HepG2 (cell line): Measurements from ENCODE around the gene TUBAL3. TPM values are rescaled to one million over a fixed set of nuclear protein-coding genes. Genes with fewer than 3 reads are reported as not detected.

Experiments
- CREM ChIP-seq, 2 experiments: sonication (generic) in 1 of 2; formaldehyde crosslinking in 1 of 2; IDR thresholded peaks; 2 replicates each; pipeline versions ENCODE4 v1.4.0 to v1.6.1; 2016 to 2020; ENCODE audit warnings: antibody characterized with exemption in 1 of 2, mild to moderate bottlenecking in 1 of 2, missing genetic modification reagents in 1 of 2
- ELF3 ChIP-seq: IDR thresholded peaks from 2 replicates; pipeline ENCODE4 v1.6.1; 2016; ENCODE audit warnings: missing genetic modification reagents, missing compliant biosample characterization
- FOSL1 ChIP-seq: sonication (generic); formaldehyde crosslinking; IDR thresholded peaks from 2 replicates; pipeline ENCODE4 v1.9.0; 2021; ENCODE audit warnings: missing genetic modification reagents, borderline replicate concordance
- FOXK2 ChIP-seq: fragments of 450-650 bp; IDR thresholded peaks from 2 replicates; pipeline ENCODE4 v1.6.1; 2016
- HNRNPUL1 ChIP-seq: fragments of 200-400 bp; formaldehyde crosslinking; IDR thresholded peaks from 2 replicates; pipeline ENCODE4 v1.6.1; 2017; ENCODE audit warnings: low read depth, mild to moderate bottlenecking, low read length, moderate library complexity
- HOXA3 ChIP-seq: sonication (generic); formaldehyde crosslinking; IDR thresholded peaks from 2 replicates; pipeline ENCODE4 v1.5.0; 2020; ENCODE audit warnings: missing genetic modification reagents
- STAT5B ChIP-seq: sonication (generic); formaldehyde crosslinking; IDR thresholded peaks from 2 replicates; pipeline ENCODE4 v1.4.0; 2020; ENCODE audit warnings: missing genetic modification reagents
- WIZ ChIP-seq: sonication (generic); formaldehyde crosslinking; IDR thresholded peaks from 2 replicates; pipeline ENCODE4 v1.5.1; 2020; ENCODE audit warnings: mild to moderate bottlenecking, missing genetic modification reagents
- ZNF12 ChIP-seq: sonication (generic); formaldehyde crosslinking; IDR thresholded peaks from 2 replicates; pipeline ENCODE4 v1.5.0; 2020; ENCODE audit warnings: missing genetic modification reagents
- ZNF205 ChIP-seq: IDR thresholded peaks from 2 replicates; pipeline ENCODE4 v1.6.1; 2018; ENCODE audit warnings: missing biosample characterization, missing genetic modification reagents
- ZNF317 ChIP-seq: sonication (generic); formaldehyde crosslinking; IDR thresholded peaks from 2 replicates; pipeline ENCODE4 v1.5.0; 2020; ENCODE audit warnings: mild to moderate bottlenecking, missing genetic modification reagents
- ZNF614 ChIP-seq: IDR thresholded peaks from 2 replicates; pipeline ENCODE4 v1.6.1; 2018; ENCODE audit warnings: missing biosample characterization, missing genetic modification reagents, inconsistent platforms, borderline replicate concordance
- polyA plus RNA-seq, 8 experiments: library from polyadenylated mRNA; depleted of rRNA in 3 of 8; stranded (reverse) in 7 of 8; unstranded in 1 of 8; fragments of >200 nt; fragmentation: Illumina TruSeq in 4 of 8; extraction: Trizol in 4 of 8; gene quantifications; 2 replicates each; pipeline versions ENCODE4 v1.2.1 to v1.2.3, GENCODE V29; 2011 to 2016; ENCODE audit warnings: low read depth in 4 of 8, missing spikeins in 1 of 8, mixed read lengths in 1 of 8; ENCODE audit not compliant: insufficient read depth in 1 of 8
- total RNA-seq, 5 experiments: library from RNA; depleted of rRNA; stranded (reverse); fragments of >200 nt; fragmentation: Illumina TruSeq; extraction: Trizol; gene quantifications; 2 replicates each; pipeline ENCODE4 v1.2.3, GENCODE V29; 2016; ENCODE audit warnings: low read depth in 1 of 5
- TF ChIP-seq, protein P1 (sequence below): sonication (generic); formaldehyde crosslinking; IDR thresholded peaks from 2 replicates; pipeline ENCODE4 v1.4.0; 2020; ENCODE audit warnings: low read depth, missing genetic modification reagents
- TF ChIP-seq, protein P2 (sequence below): sonication (generic); formaldehyde crosslinking; IDR thresholded peaks from 2 replicates; pipeline ENCODE4 v1.8.1; 2023; ENCODE audit warnings: mild to moderate bottlenecking, missing genetic modification reagents, borderline replicate concordance
- TF ChIP-seq, protein P3 (sequence below): sonication (generic); formaldehyde crosslinking; IDR thresholded peaks from 2 replicates; pipeline ENCODE4 v1.9.0; 2021; ENCODE audit warnings: missing genetic modification reagents, mild to moderate bottlenecking, borderline replicate concordance
- TF ChIP-seq, protein P4 (sequence below): sonication (generic); formaldehyde crosslinking; IDR thresholded peaks from 2 replicates; pipeline ENCODE4 v1.4.0; 2020; ENCODE audit warnings: missing genetic modification reagents
- TF ChIP-seq, protein P5 (sequence below): sonication (generic); formaldehyde crosslinking; IDR thresholded peaks from 2 replicates; pipeline ENCODE4 v1.5.1; 2020; ENCODE audit warnings: missing genetic modification reagents, mild to moderate bottlenecking, borderline replicate concordance
- TF ChIP-seq, protein P6 (sequence below): sonication (generic); formaldehyde crosslinking; IDR thresholded peaks from 2 replicates; pipeline ENCODE4 v1.4.0; 2020; ENCODE audit warnings: missing genetic modification reagents, borderline replicate concordance

Gene TUBAL3
- total and polyA plus RNA-seq, 2 of the 13 experiments (the other 11 are each of a cell fraction or from before 2014, with no cell fraction given): 0.07 to 0.26 TPM

DNA sequence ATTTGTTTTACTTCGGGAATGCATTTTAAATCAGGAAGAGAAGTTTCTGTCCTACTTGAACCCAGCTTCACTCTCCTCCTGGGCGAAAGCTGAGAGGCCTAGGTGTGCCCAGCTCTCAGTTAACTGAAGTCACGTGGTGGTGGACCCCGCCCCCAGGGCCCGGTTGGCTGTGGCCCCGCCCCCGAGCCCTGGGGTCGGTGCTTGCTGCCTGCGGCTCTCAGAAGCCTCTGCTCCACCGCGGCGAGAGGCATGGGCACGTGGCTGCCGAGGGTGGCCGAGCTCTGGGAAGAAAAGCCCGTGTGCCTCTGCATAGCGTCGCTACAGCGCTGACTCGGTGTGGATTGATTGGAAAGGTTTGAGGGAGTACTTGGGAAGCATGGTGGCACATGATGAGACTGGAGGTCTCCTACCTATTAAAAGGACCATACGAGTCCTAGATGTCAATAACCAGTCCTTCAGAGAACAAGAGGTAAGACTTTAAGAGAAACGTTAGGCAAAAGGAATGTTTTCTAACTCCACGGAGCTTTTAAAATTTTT, 41.8 kb upstream of the TUBAL3 start (continued):
- TF ChIP-seq, protein P1, sequence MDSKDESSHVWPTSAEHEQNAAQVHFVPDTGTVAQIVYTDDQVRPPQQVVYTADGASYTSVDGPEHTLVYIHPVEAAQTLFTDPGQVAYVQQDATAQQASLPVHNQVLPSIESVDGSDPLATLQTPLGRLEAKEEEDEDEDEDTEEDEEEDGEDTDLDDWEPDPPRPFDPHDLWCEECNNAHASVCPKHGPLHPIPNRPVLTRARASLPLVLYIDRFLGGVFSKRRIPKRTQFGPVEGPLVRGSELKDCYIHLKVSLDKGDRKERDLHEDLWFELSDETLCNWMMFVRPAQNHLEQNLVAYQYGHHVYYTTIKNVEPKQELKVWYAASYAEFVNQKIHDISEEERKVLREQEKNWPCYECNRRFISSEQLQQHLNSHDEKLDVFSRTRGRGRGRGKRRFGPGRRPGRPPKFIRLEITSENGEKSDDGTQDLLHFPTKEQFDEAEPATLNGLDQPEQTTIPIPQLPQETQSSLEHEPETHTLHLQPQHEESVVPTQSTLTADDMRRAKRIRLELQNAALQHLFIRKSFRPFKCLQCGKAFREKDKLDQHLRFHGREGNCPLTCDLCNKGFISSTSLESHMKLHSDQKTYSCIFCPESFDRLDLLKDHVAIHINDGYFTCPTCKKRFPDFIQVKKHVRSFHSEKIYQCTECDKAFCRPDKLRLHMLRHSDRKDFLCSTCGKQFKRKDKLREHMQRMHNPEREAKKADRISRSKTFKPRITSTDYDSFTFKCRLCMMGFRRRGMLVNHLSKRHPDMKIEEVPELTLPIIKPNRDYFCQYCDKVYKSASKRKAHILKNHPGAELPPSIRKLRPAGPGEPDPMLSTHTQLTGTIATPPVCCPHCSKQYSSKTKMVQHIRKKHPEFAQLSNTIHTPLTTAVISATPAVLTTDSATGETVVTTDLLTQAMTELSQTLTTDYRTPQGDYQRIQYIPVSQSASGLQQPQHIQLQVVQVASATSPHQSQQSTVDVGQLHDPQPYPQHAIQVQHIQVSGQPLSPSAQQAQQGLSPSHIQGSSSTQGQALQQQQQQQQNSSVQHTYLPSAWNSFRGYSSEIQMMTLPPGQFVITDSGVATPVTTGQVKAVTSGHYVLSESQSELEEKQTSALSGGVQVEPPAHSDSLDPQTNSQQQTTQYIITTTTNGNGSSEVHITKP (CRISPR knock-in tag): peak; percentile 74; the same call in 1 of the 2 replicates
- TF ChIP-seq ELF3 (CRISPR knock-in tag) (peak; percentile 89), WIZ (CRISPR knock-in tag) (no peak), ZNF12 (CRISPR knock-in tag) (peak; percentile 80), ZNF614 (peak; percentile 61; the same call in 1 of the 2 replicates), CREM (IDR thresholded peaks at IDR 0.05) (no peak), CREM (CRISPR knock-in tag; IDR thresholded peaks at IDR 0.05) (no peak), FOXK2 (no peak), FOSL1 (CRISPR knock-in tag) (no peak), ZNF317 (0 out of 2 replicates have a peak, but pooled peaks have one; percentile 70), STAT5B (CRISPR knock-in tag) (0 out of 2 replicates have a peak, but pooled peaks have one; percentile 62), HOXA3 (peak; percentile 77; the same call in 1 of the 2 replicates), HNRNPUL1 (no peak), ZNF205 (CRISPR knock-in tag) (peak; percentile 85)
- TF ChIP-seq, protein P2, sequence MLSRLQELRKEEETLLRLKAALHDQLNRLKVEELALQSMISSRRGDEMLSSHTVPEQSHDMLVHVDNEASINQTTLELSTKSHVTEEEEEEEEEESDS (CRISPR knock-in tag): no peak
- TF ChIP-seq, protein P3, sequence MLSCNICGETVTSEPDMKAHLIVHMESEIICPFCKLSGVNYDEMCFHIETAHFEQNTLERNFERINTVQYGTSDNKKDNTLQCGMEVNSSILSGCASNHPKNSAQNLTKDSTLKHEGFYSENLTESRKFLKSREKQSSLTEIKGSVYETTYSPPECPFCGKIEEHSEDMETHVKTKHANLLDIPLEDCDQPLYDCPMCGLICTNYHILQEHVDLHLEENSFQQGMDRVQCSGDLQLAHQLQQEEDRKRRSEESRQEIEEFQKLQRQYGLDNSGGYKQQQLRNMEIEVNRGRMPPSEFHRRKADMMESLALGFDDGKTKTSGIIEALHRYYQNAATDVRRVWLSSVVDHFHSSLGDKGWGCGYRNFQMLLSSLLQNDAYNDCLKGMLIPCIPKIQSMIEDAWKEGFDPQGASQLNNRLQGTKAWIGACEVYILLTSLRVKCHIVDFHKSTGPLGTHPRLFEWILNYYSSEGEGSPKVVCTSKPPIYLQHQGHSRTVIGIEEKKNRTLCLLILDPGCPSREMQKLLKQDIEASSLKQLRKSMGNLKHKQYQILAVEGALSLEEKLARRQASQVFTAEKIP: no peak
- TF ChIP-seq, protein P4, sequence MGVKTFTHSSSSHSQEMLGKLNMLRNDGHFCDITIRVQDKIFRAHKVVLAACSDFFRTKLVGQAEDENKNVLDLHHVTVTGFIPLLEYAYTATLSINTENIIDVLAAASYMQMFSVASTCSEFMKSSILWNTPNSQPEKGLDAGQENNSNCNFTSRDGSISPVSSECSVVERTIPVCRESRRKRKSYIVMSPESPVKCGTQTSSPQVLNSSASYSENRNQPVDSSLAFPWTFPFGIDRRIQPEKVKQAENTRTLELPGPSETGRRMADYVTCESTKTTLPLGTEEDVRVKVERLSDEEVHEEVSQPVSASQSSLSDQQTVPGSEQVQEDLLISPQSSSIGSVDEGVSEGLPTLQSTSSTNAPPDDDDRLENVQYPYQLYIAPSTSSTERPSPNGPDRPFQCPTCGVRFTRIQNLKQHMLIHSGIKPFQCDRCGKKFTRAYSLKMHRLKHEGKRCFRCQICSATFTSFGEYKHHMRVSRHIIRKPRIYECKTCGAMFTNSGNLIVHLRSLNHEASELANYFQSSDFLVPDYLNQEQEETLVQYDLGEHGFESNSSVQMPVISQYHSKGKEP (CRISPR knock-in tag): peak; percentile 62; the same call in 1 of the 2 replicates
- TF ChIP-seq, protein P5, sequence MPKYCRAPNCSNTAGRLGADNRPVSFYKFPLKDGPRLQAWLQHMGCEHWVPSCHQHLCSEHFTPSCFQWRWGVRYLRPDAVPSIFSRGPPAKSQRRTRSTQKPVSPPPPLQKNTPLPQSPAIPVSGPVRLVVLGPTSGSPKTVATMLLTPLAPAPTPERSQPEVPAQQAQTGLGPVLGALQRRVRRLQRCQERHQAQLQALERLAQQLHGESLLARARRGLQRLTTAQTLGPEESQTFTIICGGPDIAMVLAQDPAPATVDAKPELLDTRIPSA: no peak
- TF ChIP-seq, protein P6, sequence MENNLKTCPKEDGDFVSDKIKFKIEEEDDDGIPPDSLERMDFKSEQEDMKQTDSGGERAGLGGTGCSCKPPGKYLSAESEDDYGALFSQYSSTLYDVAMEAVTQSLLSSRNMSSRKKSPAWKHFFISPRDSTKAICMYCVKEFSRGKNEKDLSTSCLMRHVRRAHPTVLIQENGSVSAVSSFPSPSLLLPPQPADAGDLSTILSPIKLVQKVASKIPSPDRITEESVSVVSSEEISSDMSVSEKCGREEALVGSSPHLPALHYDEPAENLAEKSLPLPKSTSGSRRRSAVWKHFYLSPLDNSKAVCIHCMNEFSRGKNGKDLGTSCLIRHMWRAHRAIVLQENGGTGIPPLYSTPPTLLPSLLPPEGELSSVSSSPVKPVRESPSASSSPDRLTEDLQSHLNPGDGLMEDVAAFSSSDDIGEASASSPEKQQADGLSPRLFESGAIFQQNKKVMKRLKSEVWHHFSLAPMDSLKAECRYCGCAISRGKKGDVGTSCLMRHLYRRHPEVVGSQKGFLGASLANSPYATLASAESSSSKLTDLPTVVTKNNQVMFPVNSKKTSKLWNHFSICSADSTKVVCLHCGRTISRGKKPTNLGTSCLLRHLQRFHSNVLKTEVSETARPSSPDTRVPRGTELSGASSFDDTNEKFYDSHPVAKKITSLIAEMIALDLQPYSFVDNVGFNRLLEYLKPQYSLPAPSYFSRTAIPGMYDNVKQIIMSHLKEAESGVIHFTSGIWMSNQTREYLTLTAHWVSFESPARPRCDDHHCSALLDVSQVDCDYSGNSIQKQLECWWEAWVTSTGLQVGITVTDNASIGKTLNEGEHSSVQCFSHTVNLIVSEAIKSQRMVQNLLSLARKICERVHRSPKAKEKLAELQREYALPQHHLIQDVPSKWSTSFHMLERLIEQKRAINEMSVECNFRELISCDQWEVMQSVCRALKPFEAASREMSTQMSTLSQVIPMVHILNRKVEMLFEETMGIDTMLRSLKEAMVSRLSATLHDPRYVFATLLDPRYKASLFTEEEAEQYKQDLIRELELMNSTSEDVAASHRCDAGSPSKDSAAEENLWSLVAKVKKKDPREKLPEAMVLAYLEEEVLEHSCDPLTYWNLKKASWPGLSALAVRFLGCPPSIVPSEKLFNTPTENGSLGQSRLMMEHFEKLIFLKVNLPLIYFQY (CRISPR knock-in tag): peak; percentile 78
